HepG2 (cell line): ENCODE results near the gene TMOD2. TPM values are rescaled to one million over a fixed set of nuclear protein-coding genes. Genes with fewer than 3 reads are reported as not detected.
A peak's percentile ranks its signal among the peaks of the same experiment; 100 is the strongest.

ENCODE experiments used
- ATAC-seq: fragments of 200-7000 bp; cut with Tn5 transposase; 3 replicates; pipeline ENCODE4 v1.9.1; 2020; ENCODE audit warnings: mild to moderate bottlenecking, moderate library complexity
- BruUV-seq: library from RNA; stranded (reverse); fragments of 400-500 nt; replicated peaks from 2 replicates; lab custom pipeline; 2021; lab: Mats Ljungman, UMichigan
- CTCF ChIA-PET: fragments of 300-600 bp; formaldehyde crosslinking; extraction: SDS; loops from one replicate; lab custom pipeline; 2021; ENCODE audit warnings: low total read pairs, inconsistent platforms, low intra/inter-chr PET ratio; lab: Yijun Ruan, JAX
- POLR2A ChIA-PET: fragments of 350-600 bp; sonication (Branson Sonifier 250); formaldehyde crosslinking; loops from one replicate; lab custom pipeline; 2020; ENCODE audit warnings: antibody characterized with exemption, inconsistent platforms; lab: Yijun Ruan, JAX
- DNase-seq: peaks from one replicate; pipeline ENCODE4 v3.0.0-alpha.2; 2015; ENCODE audit warnings: low spot score
- FAIRE-seq: peaks from 3 replicates; lab custom pipeline; 2011; peaks lifted over from hg19 to GRCh38; lab: Jason Lieb, UNC
- H2AFZ ChIP-seq: one replicate; pipeline ENCODE4 v1.6.1; 2011; ENCODE audit warnings: low read length, inconsistent platforms
- H3K27ac ChIP-seq: fragments of 300-600 bp; 3 replicates; pipeline ENCODE4 v1.8.0; 2011; ENCODE audit warnings: mixed run types, mild to moderate bottlenecking, mixed read lengths, low read length, inconsistent platforms; ENCODE audit not compliant: insufficient read depth; ENCODE audit errors: extremely low read length
- H3K27me3 ChIP-seq, 2 experiments: fragments of 200-600 bp in 1 of 2; 2 replicates in 1 of 2; 3 replicates in 1 of 2; pipeline versions ENCODE4 v1.6.0 to v1.8.0; 2011; ENCODE audit warnings: low read length in 2 of 2, mild to moderate bottlenecking in 2 of 2, moderate library complexity in 2 of 2, inconsistent platforms in 1 of 2; ENCODE audit not compliant: insufficient read depth in 2 of 2, control insufficient read depth in 1 of 2
- H3K36me3 ChIP-seq, 2 experiments: fragments of 200-600 bp in 1 of 2; replicated peaks in 1 of 2; 2 replicates in 1 of 2; 3 replicates in 1 of 2; pipeline versions ENCODE4 v1.5.1 to v1.8.0; 2011; ENCODE audit warnings: low read length in 2 of 2, inconsistent platforms in 1 of 2; ENCODE audit not compliant: insufficient read depth in 2 of 2, control insufficient read depth in 1 of 2
- H3K4me1 ChIP-seq: 2 replicates; pipeline ENCODE4 v1.5.1; 2012; ENCODE audit warnings: low read length, inconsistent platforms; ENCODE audit not compliant: insufficient read depth
- H3K4me2 ChIP-seq: 2 replicates; pipeline ENCODE4 v1.6.0; 2011; ENCODE audit warnings: low read depth, low read length, inconsistent platforms
- H3K4me3 ChIP-seq, 3 experiments: fragments of 200-600 bp in 1 of 3; sonication (generic), shearing (Covaris generic) in 1 of 3; replicated peaks in 1 of 3; 2 replicates each; pipeline ENCODE4 v1.5.1; 2011 to 2016; ENCODE audit warnings: low read length in 3 of 3, inconsistent platforms in 2 of 3, low read depth in 2 of 3, mild to moderate bottlenecking in 2 of 3, control low read depth in 1 of 3, mixed read lengths in 1 of 3; ENCODE audit not compliant: insufficient read depth in 1 of 3
- H3K79me2 ChIP-seq: one replicate; pipeline ENCODE4 v1.6.1; 2011; ENCODE audit warnings: low read length, inconsistent platforms; ENCODE audit not compliant: insufficient read depth
- H3K9ac ChIP-seq: 2 replicates; pipeline ENCODE4 v1.6.0; 2011; ENCODE audit warnings: mild to moderate bottlenecking, low read depth, low read length, inconsistent platforms; ENCODE audit not compliant: insufficient read depth
- H3K9me3 ChIP-seq: 2 replicates; pipeline ENCODE4 v1.5.1; 2012; ENCODE audit warnings: mild to moderate bottlenecking, low read length
- H4K20me1 ChIP-seq: 2 replicates; pipeline ENCODE4 v1.6.0; 2011; ENCODE audit warnings: inconsistent platforms, mild to moderate bottlenecking, low read length, moderate library complexity; ENCODE audit not compliant: insufficient read depth
- AGO2 ChIP-seq: fragments of 200-400 bp; formaldehyde crosslinking; optimal IDR thresholded peaks from 2 replicates; pipeline ENCODE3; 2017; ENCODE audit warnings: mild to moderate bottlenecking, low read depth, low read length, moderate library complexity
- HNRNPLL ChIP-seq: fragments of 200-400 bp; formaldehyde crosslinking; IDR thresholded peaks from 2 replicates; pipeline ENCODE4 v1.6.1; 2017; ENCODE audit warnings: mild to moderate bottlenecking, low read depth, low read length; ENCODE audit not compliant: poor library complexity, severe bottlenecking
- KDM3A ChIP-seq: IDR thresholded peaks from 2 replicates; pipeline ENCODE4 v1.6.1; 2018; ENCODE audit warnings: low read depth, missing compliant biosample characterization
- KLF15 ChIP-seq: sonication (generic); formaldehyde crosslinking; IDR thresholded peaks from 2 replicates; pipeline ENCODE4 v1.8.1; 2023; ENCODE audit warnings: borderline replicate concordance, mild to moderate bottlenecking, inconsistent platforms, missing genetic modification reagents, mixed read lengths
- NR2C2 ChIP-seq: sonication (generic); formaldehyde crosslinking; IDR thresholded peaks from 2 replicates; pipeline ENCODE4 v1.4.0; 2020; ENCODE audit warnings: missing genetic modification reagents, mild to moderate bottlenecking, moderate library complexity, borderline replicate concordance
- REL ChIP-seq: sonication (generic); formaldehyde crosslinking; conservative IDR thresholded peaks from 2 replicates; pipeline ENCODE4 v1.8.0; 2022; ENCODE audit warnings: mild to moderate bottlenecking, missing genetic modification reagents, moderate library complexity
- RFX3 ChIP-seq: IDR thresholded peaks from 2 replicates; pipeline ENCODE4 v1.6.1; 2016; ENCODE audit warnings: missing biosample characterization, missing genetic modification reagents
- SOX13 ChIP-seq, 3 experiments: fragments of 450-650 bp in 1 of 3; sonication (generic) in 1 of 3; formaldehyde crosslinking in 1 of 3; IDR thresholded peaks in 2 of 3; conservative IDR thresholded peaks in 1 of 3; 2 replicates each; pipeline versions ENCODE4 v1.5.0 to v1.6.1; 2016 to 2020; ENCODE audit warnings: antibody characterized with exemption in 1 of 3, mild to moderate bottlenecking in 1 of 3, missing compliant biosample characterization in 1 of 3, missing genetic modification reagents in 1 of 3, moderate library complexity in 1 of 3
- ZFP36L2 ChIP-seq: sonication (generic); formaldehyde crosslinking; IDR thresholded peaks from 2 replicates; pipeline ENCODE4 v1.4.0; 2020; ENCODE audit warnings: missing genetic modification reagents
- ZNF205 ChIP-seq: IDR thresholded peaks from 2 replicates; pipeline ENCODE4 v1.6.1; 2018; ENCODE audit warnings: missing biosample characterization, missing genetic modification reagents
- ZNF33B ChIP-seq: sonication (generic); formaldehyde crosslinking; IDR thresholded peaks from 2 replicates; pipeline ENCODE4 v1.5.1; 2020; ENCODE audit warnings: mild to moderate bottlenecking, missing genetic modification reagents
- ZNF382 ChIP-seq: sonication (generic); formaldehyde crosslinking; IDR thresholded peaks from 2 replicates; pipeline ENCODE4 v1.5.0; 2020; ENCODE audit warnings: missing genetic modification reagents, mild to moderate bottlenecking, borderline replicate concordance
- ZNF572 ChIP-seq: sonication (generic); formaldehyde crosslinking; IDR thresholded peaks from 2 replicates; pipeline ENCODE4 v1.5.1; 2020; ENCODE audit warnings: mild to moderate bottlenecking, missing genetic modification reagents
- ZNF589 ChIP-seq: sonication (generic); formaldehyde crosslinking; conservative IDR thresholded peaks from 2 replicates; pipeline ENCODE4 v1.8.0; 2022; ENCODE audit warnings: mild to moderate bottlenecking, moderate library complexity, missing genetic modification reagents
- ZNF766 ChIP-seq: sonication (generic); formaldehyde crosslinking; IDR thresholded peaks from 2 replicates; pipeline ENCODE4 v1.5.0; 2020; ENCODE audit warnings: missing genetic modification reagents, borderline replicate concordance
- WGBS: methylation state at CpG from one replicate; pipeline ENCODE4 v1.1.6; 2017; ENCODE audit warnings: low lambda C conversion rate; 5-methylcytosine and 5-hydroxymethylcytosine counted together
- in situ Hi-C: cut with HindIII; loops from 2 replicates; pipeline ENCODE4 v1.10.0; 2017; ENCODE audit warnings: low pct_unique_long_range_greater_than_20kb; ENCODE audit not compliant: extremely low pct_ligation_motif_present
- intact Hi-C: fragments of 100-400 bp; cut with micrococcal nuclease; formaldehyde crosslinking; loops from one replicate; pipeline ENCODE4 v1.10.0; 2022; ENCODE audit not compliant: unreplicated experiment
- polyA plus RNA-seq, 8 experiments: library from polyadenylated mRNA; depleted of rRNA in 3 of 8; stranded (reverse) in 7 of 8; unstranded in 1 of 8; fragments of >200 nt; fragmentation: Illumina TruSeq in 4 of 8; extraction: Trizol in 4 of 8; gene quantifications; 2 replicates each; pipeline versions ENCODE4 v1.2.1 to v1.2.3, GENCODE V29; 2011 to 2016; ENCODE audit warnings: low read depth in 4 of 8, missing spikeins in 1 of 8, mixed read lengths in 1 of 8; ENCODE audit not compliant: insufficient read depth in 1 of 8
- total RNA-seq, 5 experiments: library from RNA; depleted of rRNA; stranded (reverse); fragments of >200 nt; fragmentation: Illumina TruSeq; extraction: Trizol; gene quantifications; 2 replicates each; pipeline ENCODE4 v1.2.3, GENCODE V29; 2016; ENCODE audit warnings: low read depth in 1 of 5
- TF ChIP-seq, protein P1 (sequence below): IDR thresholded peaks from 2 replicates; pipeline ENCODE4 v1.6.1; 2016
- TF ChIP-seq, protein P2 (sequence below): sonication (generic); formaldehyde crosslinking; IDR thresholded peaks from 2 replicates; pipeline ENCODE4 v1.4.0; 2020; ENCODE audit warnings: missing genetic modification reagents, mild to moderate bottlenecking, borderline replicate concordance

TMOD2 gene
- total and polyA plus RNA-seq, 2 of the 13 experiments (the other 11 are each of a cell fraction or from before 2014, with no cell fraction given): 0.01 to 0.02 TPM

DNA sequence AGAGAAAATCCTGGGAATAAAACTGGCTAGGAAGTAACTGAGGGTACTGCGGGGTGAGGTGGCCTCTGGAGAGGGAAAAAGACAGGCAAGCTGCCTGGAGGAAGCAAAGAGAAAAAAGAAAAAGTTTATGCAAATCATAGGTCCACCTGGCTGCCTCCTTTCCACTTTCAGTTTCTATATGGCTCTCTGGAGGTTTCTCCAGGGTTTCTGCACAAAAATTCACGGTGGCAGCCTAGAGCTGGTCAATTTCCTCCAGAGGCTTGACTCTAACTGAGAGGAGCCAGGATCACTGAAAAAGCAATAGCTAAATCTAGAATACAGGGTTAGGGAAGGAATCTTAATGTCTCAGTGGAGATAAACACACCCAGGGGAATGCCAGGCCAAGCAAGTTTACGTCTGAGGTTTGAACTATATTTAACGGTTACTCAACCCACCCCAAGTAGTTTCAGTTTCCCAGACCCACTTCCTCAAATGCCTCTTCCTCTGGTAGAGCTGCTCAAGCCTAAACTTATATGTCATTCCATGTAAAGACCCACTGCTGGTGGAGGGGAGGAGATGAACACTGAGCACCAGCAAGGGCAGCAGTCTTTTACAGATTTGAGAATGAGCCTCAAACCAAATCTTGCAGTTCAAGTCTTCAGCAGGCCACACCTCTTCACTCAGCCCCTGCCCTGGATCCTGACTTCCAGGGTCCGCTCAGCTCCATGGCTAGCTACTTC, 19.7 kb upstream of the TMOD2 start:
- intact Hi-C loops: no loop called here
- peak overlapping the region in 1 of 3 experiments; percentile 48; a peak in 2 of 6 replicates for H3K4me3 ChIP-seq

More for the DNA sequence above, 19.7 kb upstream of the TMOD2 start:
- no peak overlapping the region for H3K9ac ChIP-seq
- no peaks in the 10 kb centered on the region for H3K9me3 ChIP-seq
- H3K36me3 ChIP-seq: no peaks in the 10 kb centered on the region
- CTCF ChIA-PET: no interaction called here
- no peaks in the 10 kb centered on the region for H3K79me2 ChIP-seq
- H2AFZ ChIP-seq: peak overlapping the region; percentile 32
- in situ Hi-C loops: no loop called here
- POLR2A ChIA-PET: no interaction called here
- H4K20me1 ChIP-seq: no peaks in the 10 kb centered on the region
- ATAC-seq (no peak), FAIRE-seq (no peak), DNase-seq (no peak)
- peak overlapping the region; percentile 47 for H3K4me2 ChIP-seq
- whole genome bisulfite sequencing: 26% methylated on average over 5 of the region's 5 CpGs
- H3K27ac ChIP-seq: no peak overlapping the region
- no peaks in the 10 kb centered on the region for H3K4me1 ChIP-seq
- H3K27me3 ChIP-seq: peaks cover 0 to 23% of the 10 kb centered on the region in 2 experiments; a peak in 2 of 5 replicates
- BruUV-seq: no TSS peak
- TF ChIP-seq KLF15 (CRISPR knock-in tag) (no peak), AGO2 (no peak), RFX3 (CRISPR knock-in tag) (no peak), ZNF33B (CRISPR knock-in tag) (no peak), NR2C2 (CRISPR knock-in tag) (no peak), ZNF766 (CRISPR knock-in tag) (no peak), SOX13 (IDR thresholded peaks at IDR 0.05) (no peak), SOX13 (CRISPR knock-in tag; conservative IDR thresholded peaks at IDR 0.05 in 1 of 2, IDR thresholded peaks at IDR 0.05 in 1 of 2) (no peak), REL (CRISPR knock-in tag) (no peak), ZNF205 (CRISPR knock-in tag) (no peak), ZFP36L2 (CRISPR knock-in tag) (no peak), ZNF589 (CRISPR knock-in tag) (no peak), ZNF572 (CRISPR knock-in tag) (no peak), KDM3A (CRISPR knock-in tag) (no peak), HNRNPLL (no peak), ZNF382 (CRISPR knock-in tag) (no peak)
- TF ChIP-seq, protein P1, sequence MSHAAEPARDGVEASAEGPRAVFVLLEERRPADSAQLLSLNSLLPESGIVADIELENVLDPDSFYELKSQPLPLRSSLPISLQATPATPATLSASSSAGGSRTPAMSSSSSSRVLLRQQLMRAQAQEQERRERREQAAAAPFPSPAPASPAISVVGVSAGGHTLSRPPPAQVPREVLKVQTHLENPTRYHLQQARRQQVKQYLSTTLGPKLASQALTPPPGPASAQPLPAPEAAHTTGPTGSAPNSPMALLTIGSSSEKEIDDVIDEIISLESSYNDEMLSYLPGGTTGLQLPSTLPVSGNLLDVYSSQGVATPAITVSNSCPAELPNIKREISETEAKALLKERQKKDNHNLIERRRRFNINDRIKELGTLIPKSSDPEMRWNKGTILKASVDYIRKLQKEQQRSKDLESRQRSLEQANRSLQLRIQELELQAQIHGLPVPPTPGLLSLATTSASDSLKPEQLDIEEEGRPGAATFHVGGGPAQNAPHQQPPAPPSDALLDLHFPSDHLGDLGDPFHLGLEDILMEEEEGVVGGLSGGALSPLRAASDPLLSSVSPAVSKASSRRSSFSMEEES: no peak
- TF ChIP-seq, protein P2, sequence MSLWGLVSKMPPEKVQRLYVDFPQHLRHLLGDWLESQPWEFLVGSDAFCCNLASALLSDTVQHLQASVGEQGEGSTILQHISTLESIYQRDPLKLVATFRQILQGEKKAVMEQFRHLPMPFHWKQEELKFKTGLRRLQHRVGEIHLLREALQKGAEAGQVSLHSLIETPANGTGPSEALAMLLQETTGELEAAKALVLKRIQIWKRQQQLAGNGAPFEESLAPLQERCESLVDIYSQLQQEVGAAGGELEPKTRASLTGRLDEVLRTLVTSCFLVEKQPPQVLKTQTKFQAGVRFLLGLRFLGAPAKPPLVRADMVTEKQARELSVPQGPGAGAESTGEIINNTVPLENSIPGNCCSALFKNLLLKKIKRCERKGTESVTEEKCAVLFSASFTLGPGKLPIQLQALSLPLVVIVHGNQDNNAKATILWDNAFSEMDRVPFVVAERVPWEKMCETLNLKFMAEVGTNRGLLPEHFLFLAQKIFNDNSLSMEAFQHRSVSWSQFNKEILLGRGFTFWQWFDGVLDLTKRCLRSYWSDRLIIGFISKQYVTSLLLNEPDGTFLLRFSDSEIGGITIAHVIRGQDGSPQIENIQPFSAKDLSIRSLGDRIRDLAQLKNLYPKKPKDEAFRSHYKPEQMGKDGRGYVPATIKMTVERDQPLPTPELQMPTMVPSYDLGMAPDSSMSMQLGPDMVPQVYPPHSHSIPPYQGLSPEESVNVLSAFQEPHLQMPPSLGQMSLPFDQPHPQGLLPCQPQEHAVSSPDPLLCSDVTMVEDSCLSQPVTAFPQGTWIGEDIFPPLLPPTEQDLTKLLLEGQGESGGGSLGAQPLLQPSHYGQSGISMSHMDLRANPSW: no peak
